Measurements from ENCODE around the gene SRSF2.

Gene SRSF2

GRCh38 chr17:76691379-76692191 is 45.5 kb downstream of the SRSF2 start:
- H3K9ac ChIP-seq (ENCODE audit: low read length): no peak overlapping the region
- no peak overlapping the region for H3K4me3 ChIP-seq (ENCODE audit: low read depth in 1 of 2, low read length in 2 of 2)
- no peaks in the 10 kb centered on the region for H3K9me3 ChIP-seq (ENCODE audit: low read length)
- peak overlapping the region; percentile 29 for H3K27ac ChIP-seq (ENCODE audit: low read depth, low read length)
- no peaks in the 10 kb centered on the region for H3K36me3 ChIP-seq (ENCODE audit: insufficient read depth, low read length)
- H3K27me3 ChIP-seq (ENCODE audit: control insufficient read depth in 1 of 2, insufficient read depth in 2 of 2, low read length in 2 of 2): no peaks in the 10 kb centered on the region
- peaks cover 65% of the 10 kb centered on the region for H3K4me1 ChIP-seq (ENCODE audit: insufficient read depth, low read length)

DNA sequence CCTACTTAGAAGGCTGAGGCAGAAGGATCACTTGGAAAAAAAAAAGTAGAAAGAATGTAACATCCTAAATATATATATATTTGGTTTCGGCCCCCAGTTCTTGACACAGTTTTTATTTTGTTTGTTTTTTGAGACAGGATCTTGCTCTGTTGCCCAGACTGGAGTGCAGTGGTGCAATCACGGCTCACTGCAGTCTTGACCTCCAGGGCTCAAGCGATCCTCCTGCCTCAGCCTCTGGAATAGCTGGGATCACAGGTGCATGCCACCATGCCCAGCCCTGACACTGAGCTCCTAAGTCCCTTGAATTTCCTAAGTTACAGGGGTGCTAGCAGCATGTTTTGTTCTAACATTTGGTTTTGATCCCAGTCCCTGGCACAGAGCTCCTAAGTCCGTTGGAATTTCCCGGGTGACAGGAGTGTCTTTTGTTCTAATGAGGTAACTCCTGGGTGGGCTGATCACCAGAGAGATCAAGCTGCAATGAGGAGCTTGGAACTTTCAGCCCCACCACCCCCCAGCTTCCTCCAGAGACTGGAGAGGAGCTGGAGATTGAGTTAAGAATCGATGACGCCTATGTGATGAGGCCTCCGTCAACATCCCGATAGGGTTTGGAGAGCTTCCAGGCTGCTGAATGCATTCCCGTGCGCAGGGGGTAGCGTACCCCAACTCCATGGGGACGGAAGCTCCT is 46.4 kb downstream of the SRSF2 start:
- Histone ChIP-seq H3K36me3 (ENCODE audit: insufficient read depth, low read length) (peaks cover 3% of the 10 kb centered on the region), H3K4me1 (ENCODE audit: insufficient read depth, low read length) (peaks cover 69% of the 10 kb centered on the region), H3K9me3 (ENCODE audit: low read length) (no peaks in the 10 kb centered on the region), H3K9ac (ENCODE audit: low read length) (no peak overlapping the region), H3K27me3 (ENCODE audit: control insufficient read depth in 1 of 2, insufficient read depth in 2 of 2, low read length in 2 of 2) (no peaks in the 10 kb centered on the region), H3K4me3 (ENCODE audit: low read depth in 1 of 2, low read length in 2 of 2) (no peak overlapping the region), H3K27ac (ENCODE audit: low read depth, low read length) (no peak overlapping the region)

GRCh38 chr17:76689859-76690258 is 47.3 kb downstream of the SRSF2 start:
- no peaks in the 10 kb centered on the region for H3K9me3 ChIP-seq (ENCODE audit: low read length)
- H3K27me3 ChIP-seq (ENCODE audit: control insufficient read depth in 1 of 2, insufficient read depth in 2 of 2, low read length in 2 of 2): no peaks in the 10 kb centered on the region
- peaks cover 69% of the 10 kb centered on the region for H3K4me1 ChIP-seq (ENCODE audit: insufficient read depth, low read length)
- H3K9ac ChIP-seq (ENCODE audit: low read length): no peak overlapping the region
- H3K4me3 ChIP-seq (ENCODE audit: low read depth in 1 of 2, low read length in 2 of 2): no peak overlapping the region
- peaks cover 8% of the 10 kb centered on the region for H3K36me3 ChIP-seq (ENCODE audit: insufficient read depth, low read length)
- no peak overlapping the region for H3K27ac ChIP-seq (ENCODE audit: low read depth, low read length)

GRCh38 chr17:76688165-76688622 is 48.9 kb downstream of the SRSF2 start:
- Histone ChIP-seq H3K4me3 (ENCODE audit: low read depth in 1 of 2, low read length in 2 of 2) (peak overlapping the region in 1 of 2 donors; percentile 26), H3K4me1 (ENCODE audit: insufficient read depth, low read length) (peaks cover 80% of the 10 kb centered on the region), H3K27me3 (ENCODE audit: control insufficient read depth in 1 of 2, insufficient read depth in 2 of 2, low read length in 2 of 2) (no peaks in the 10 kb centered on the region), H3K27ac (ENCODE audit: low read depth, low read length) (peak overlapping the region; percentile 96), H3K36me3 (ENCODE audit: insufficient read depth, low read length) (peaks cover 15% of the 10 kb centered on the region), H3K9ac (ENCODE audit: low read length) (peak overlapping the region; percentile 22), H3K9me3 (ENCODE audit: low read length) (no peaks in the 10 kb centered on the region)

- Histone ChIP-seq H3K27me3 (ENCODE audit: control insufficient read depth in 1 of 2, insufficient read depth in 2 of 2, low read length in 2 of 2) (no peaks in the 10 kb centered on the region), H3K4me1 (ENCODE audit: insufficient read depth, low read length) (peaks cover 87% of the 10 kb centered on the region), H3K36me3 (ENCODE audit: insufficient read depth, low read length) (peaks cover 18% of the 10 kb centered on the region), H3K27ac (ENCODE audit: low read depth, low read length) (peak overlapping the region; percentile 96), H3K9me3 (ENCODE audit: low read length) (no peaks in the 10 kb centered on the region), H3K4me3 (ENCODE audit: low read depth in 1 of 2, low read length in 2 of 2) (peak overlapping the region in 1 of 2 donors; percentile 26), H3K9ac (ENCODE audit: low read length) (peak overlapping the region; percentile 22)
Measured at GRCh38 chr17:76687298-76688164, 49.6 kb downstream of the SRSF2 start.

GRCh38 chr17:76686538-76687297 is 50.4 kb downstream of the SRSF2 start:
- peak overlapping the region; percentile 96 for H3K27ac ChIP-seq (ENCODE audit: low read depth, low read length)
- peaks cover 91% of the 10 kb centered on the region for H3K4me1 ChIP-seq (ENCODE audit: insufficient read depth, low read length)
- no peaks in the 10 kb centered on the region for H3K27me3 ChIP-seq (ENCODE audit: control insufficient read depth in 1 of 2, insufficient read depth in 2 of 2, low read length in 2 of 2)
- no peaks in the 10 kb centered on the region for H3K9me3 ChIP-seq (ENCODE audit: low read length)
- peaks cover 18% of the 10 kb centered on the region for H3K36me3 ChIP-seq (ENCODE audit: insufficient read depth, low read length)
- H3K9ac ChIP-seq (ENCODE audit: low read length): peak overlapping the region; percentile 14
- H3K4me3 ChIP-seq (ENCODE audit: low read depth in 1 of 2, low read length in 2 of 2): peak overlapping the region in 1 of 2 donors; percentile 17

DNA sequence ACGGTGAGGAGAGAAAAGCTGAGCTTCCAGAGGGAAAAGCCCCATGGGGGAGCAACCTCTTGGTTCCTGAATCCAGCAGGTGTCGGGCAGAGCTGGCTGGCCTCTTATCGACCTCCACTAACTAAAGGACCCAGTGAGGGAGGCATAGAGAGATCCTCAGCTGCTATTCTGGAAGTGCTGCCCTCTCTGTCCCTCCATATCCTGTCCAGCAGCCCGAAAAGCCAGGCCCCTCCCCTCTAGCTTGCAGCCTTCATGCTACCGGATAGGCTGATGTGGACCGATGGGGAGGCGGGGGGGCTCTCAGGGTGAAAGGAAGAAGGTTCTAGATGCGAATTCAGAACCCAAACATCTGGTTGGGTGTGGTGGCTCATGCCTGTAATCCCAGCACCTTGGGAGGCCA is 51.3 kb downstream of the SRSF2 start:
- Histone ChIP-seq H3K36me3 (ENCODE audit: insufficient read depth, low read length) (peaks cover 18% of the 10 kb centered on the region), H3K9ac (ENCODE audit: low read length) (no peak overlapping the region), H3K9me3 (ENCODE audit: low read length) (no peaks in the 10 kb centered on the region), H3K27ac (ENCODE audit: low read depth, low read length) (peak overlapping the region; percentile 74), H3K4me1 (ENCODE audit: insufficient read depth, low read length) (peaks cover 91% of the 10 kb centered on the region), H3K4me3 (ENCODE audit: low read depth in 1 of 2, low read length in 2 of 2) (no peak overlapping the region), H3K27me3 (ENCODE audit: control insufficient read depth in 1 of 2, insufficient read depth in 2 of 2, low read length in 2 of 2) (no peaks in the 10 kb centered on the region)

DNA sequence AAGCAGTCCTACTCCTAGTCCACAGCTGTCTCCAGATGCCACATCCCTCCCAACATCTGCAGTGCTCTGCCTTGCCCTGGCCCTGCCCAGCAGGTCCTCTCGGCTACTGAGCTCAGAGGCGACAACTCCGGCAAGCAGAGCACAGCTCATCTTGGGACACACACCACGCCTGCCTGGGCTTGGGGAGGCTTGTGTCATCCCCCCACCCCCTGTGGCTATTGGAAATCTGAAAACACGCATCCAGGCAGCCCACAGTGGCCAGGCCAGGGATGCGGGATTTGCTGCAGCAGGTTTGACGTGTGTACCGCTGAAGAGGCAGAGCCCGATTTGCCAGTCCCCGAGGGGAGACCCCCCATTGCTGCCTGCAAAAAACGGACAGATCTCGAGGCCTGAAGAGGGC is 51.8 kb downstream of the SRSF2 start:
- Histone ChIP-seq H3K27ac (ENCODE audit: low read depth, low read length) (peak overlapping the region; percentile 74), H3K9ac (ENCODE audit: low read length) (no peak overlapping the region)

GRCh38 chr17:76684756-76685155 is 52.4 kb downstream of the SRSF2 start:
- Histone ChIP-seq H3K9me3 (ENCODE audit: low read length) (no peaks in the 10 kb centered on the region), H3K9ac (ENCODE audit: low read length) (no peak overlapping the region), H3K4me3 (ENCODE audit: low read depth in 1 of 2, low read length in 2 of 2) (no peak overlapping the region), H3K36me3 (ENCODE audit: insufficient read depth, low read length) (peaks cover 18% of the 10 kb centered on the region), H3K27me3 (ENCODE audit: control insufficient read depth in 1 of 2, insufficient read depth in 2 of 2, low read length in 2 of 2) (no peaks in the 10 kb centered on the region), H3K27ac (ENCODE audit: low read depth, low read length) (peak overlapping the region; percentile 74), H3K4me1 (ENCODE audit: insufficient read depth, low read length) (peaks cover 91% of the 10 kb centered on the region)

More for the DNA sequence above, 51.8 kb downstream of the SRSF2 start:
- H3K9me3 ChIP-seq (ENCODE audit: low read length): no peaks in the 10 kb centered on the region
- H3K27me3 ChIP-seq (ENCODE audit: control insufficient read depth in 1 of 2, insufficient read depth in 2 of 2, low read length in 2 of 2): no peaks in the 10 kb centered on the region
- peaks cover 91% of the 10 kb centered on the region for H3K4me1 ChIP-seq (ENCODE audit: insufficient read depth, low read length)
- peaks cover 18% of the 10 kb centered on the region for H3K36me3 ChIP-seq (ENCODE audit: insufficient read depth, low read length)
- no peak overlapping the region for H3K4me3 ChIP-seq (ENCODE audit: low read depth in 1 of 2, low read length in 2 of 2)

All from muscle layer of colon (tissue), 2 donors.